CD4-positive, alpha-beta T cell (primary cell): ENCODE measurements around the gene TMEM106B. TPM values are rescaled to one million over a fixed set of nuclear protein-coding genes. Genes with fewer than 3 reads are reported as not detected.

Experiments
- ATAC-seq: fragments of 200-7000 bp; cut with Tn5 transposase; one replicate; pipeline ENCODE4 v1.10.0; 2022; ENCODE audit warnings: mild to moderate bottlenecking; ENCODE audit not compliant: poor library complexity
- CTCF ChIA-PET: fragments of 350-600 bp; sonication (Branson Sonifier 250); formaldehyde crosslinking; loops from one replicate; lab custom pipeline; 2021; ENCODE audit warnings: antibody characterized with exemption, inconsistent platforms; lab: Charles Lee
- POLR2A ChIA-PET: fragments of 350-600 bp; sonication (Branson Sonifier 250); formaldehyde crosslinking; loops from one replicate; lab custom pipeline; 2021; ENCODE audit warnings: antibody characterized with exemption, inconsistent platforms; lab: Charles Lee
- DNase-seq, 14 experiments: peaks; one replicate each; pipeline ENCODE4 v3.0.0-alpha.2; 2013 to 2020; ENCODE audit warnings: mixed read lengths in 2 of 14
- H3K27ac ChIP-seq, 2 donors: one replicate each; pipeline versions ENCODE4 v1.5.1 to v1.7.0; 2013; ENCODE audit warnings: low read length in 2 of 2, low read depth in 1 of 2, mild to moderate bottlenecking in 1 of 2
- H3K27me3 ChIP-seq, 2 experiments: 1 replicate in 1 of 2; 2 replicates in 1 of 2; pipeline versions ENCODE4 v1.6.1 to v1.7.0; 2013; ENCODE audit warnings: low read length in 2 of 2, control low read depth in 1 of 2, mild to moderate bottlenecking in 1 of 2, moderate library complexity in 1 of 2; ENCODE audit not compliant: insufficient read depth in 2 of 2, control insufficient read depth in 1 of 2
- H3K36me3 ChIP-seq: one replicate; pipeline ENCODE4 v1.6.1; 2013; ENCODE audit warnings: low read length, control low read depth; ENCODE audit not compliant: insufficient read depth
- H3K4me1 ChIP-seq: one replicate; pipeline ENCODE4 v1.6.1; 2013; ENCODE audit warnings: low read length, control low read depth; ENCODE audit not compliant: insufficient read depth
- H3K4me3 ChIP-seq: one replicate; pipeline ENCODE4 v1.5.1; 2013; ENCODE audit warnings: mild to moderate bottlenecking, low read length, moderate library complexity
- H3K9me3 ChIP-seq, 2 experiments: 1 replicate in 1 of 2; 2 replicates in 1 of 2; pipeline versions ENCODE4 v1.6.1 to v1.7.0; 2013; ENCODE audit warnings: low read length in 2 of 2, mild to moderate bottlenecking in 2 of 2, control low read depth in 1 of 2, moderate library complexity in 1 of 2; ENCODE audit not compliant: control insufficient read depth in 1 of 2, insufficient read depth in 1 of 2
- H3K27ac Mint-ChIP-seq: one replicate; pipeline ENCODE4 v1.8.0; 2020; ENCODE audit warnings: mixed read lengths
- H3K27me3 Mint-ChIP-seq: one replicate; pipeline ENCODE4 v1.8.0; 2021; ENCODE audit warnings: mixed read lengths
- H3K36me3 Mint-ChIP-seq: one replicate; pipeline ENCODE4 v1.8.0; 2021; ENCODE audit warnings: low read depth, mixed read lengths
- H3K4me1 Mint-ChIP-seq: one replicate; pipeline ENCODE4 v1.8.0; 2021; ENCODE audit warnings: low read depth, mixed read lengths
- H3K4me3 Mint-ChIP-seq: one replicate; pipeline ENCODE4 v1.8.0; 2020; ENCODE audit warnings: mild to moderate bottlenecking, mixed read lengths
- H3K9me3 Mint-ChIP-seq: one replicate; pipeline ENCODE4 v1.8.0; 2020; ENCODE audit warnings: mixed read lengths
- CTCF ChIP-seq: fragments of 200-600 bp; IDR thresholded peaks from one replicate; pipeline ENCODE4 v1.8.0; 2022; ENCODE audit warnings: antibody characterized with exemption, mild to moderate bottlenecking
- intact Hi-C, 2 experiments: fragments of 100-400 bp; cut with DNase I in 1 of 2; cut with micrococcal nuclease in 1 of 2; formaldehyde crosslinking; loops; one replicate each; pipeline versions ENCODE4 v1.15.1 to v1.9.0; 2023 to 2025; cut with DNase I, micrococcal nuclease
- total RNA-seq, 174 experiments: library from RNA in 2 of 174; stranded (reverse) in 2 of 174; gene quantifications; one replicate each; pipeline ENCODE4 v1.2.3 and lab custom pipeline; 2021 to 2026

Gene TMEM106B
- total RNA-seq, 2 experiments from 2014 or later: 16.9 to 17.5 TPM

GRCh38 chr7:12194426-12194825 lies 16.7 kb upstream of the TMEM106B start:
- Mint-ChIP-seq H3K4me3 (no peak overlapping the region), H3K36me3 (no peaks in the 10 kb centered on the region), H3K9me3 (peaks cover 6% of the 10 kb centered on the region), H3K27ac (no peak overlapping the region), H3K4me1 (no peaks in the 10 kb centered on the region), H3K27me3 (no peaks in the 10 kb centered on the region)
- TF ChIP-seq CTCF: no peak
- no peaks in the 10 kb centered on the region for H3K27me3 ChIP-seq
- no peak overlapping the region for H3K4me3 ChIP-seq
- no peak overlapping the region for H3K27ac ChIP-seq
- POLR2A ChIA-PET: no interaction called here
- ATAC-seq: no peak
- H3K4me1 ChIP-seq: no peaks in the 10 kb centered on the region
- intact Hi-C loops: no loop called here
- peaks cover 0 to 4% of the 10 kb centered on the region in 2 experiments for H3K9me3 ChIP-seq
- no peaks in the 10 kb centered on the region for H3K36me3 ChIP-seq
- CTCF ChIA-PET: no interaction called here
- no peak for DNase-seq

- ChIA-PET POLR2A (no interaction called here), CTCF (no interaction called here)
- no peak for ATAC-seq
- Mint-ChIP-seq H3K4me3 (no peak overlapping the region), H3K36me3 (no peaks in the 10 kb centered on the region), H3K9me3 (no peaks in the 10 kb centered on the region), H3K27me3 (no peaks in the 10 kb centered on the region), H3K27ac (no peak overlapping the region), H3K4me1 (no peaks in the 10 kb centered on the region)
- no peak for DNase-seq
- Histone ChIP-seq H3K27ac (no peak overlapping the region), H3K9me3 (no peaks in the 10 kb centered on the region), H3K27me3 (no peaks in the 10 kb centered on the region), H3K36me3 (no peaks in the 10 kb centered on the region), H3K4me3 (no peak overlapping the region), H3K4me1 (no peaks in the 10 kb centered on the region)
- intact Hi-C loops: no loop called here
- TF ChIP-seq CTCF: no peak
Observed at GRCh38 chr7:12196386-12196785, 14.7 kb upstream of the TMEM106B start.

DNA sequence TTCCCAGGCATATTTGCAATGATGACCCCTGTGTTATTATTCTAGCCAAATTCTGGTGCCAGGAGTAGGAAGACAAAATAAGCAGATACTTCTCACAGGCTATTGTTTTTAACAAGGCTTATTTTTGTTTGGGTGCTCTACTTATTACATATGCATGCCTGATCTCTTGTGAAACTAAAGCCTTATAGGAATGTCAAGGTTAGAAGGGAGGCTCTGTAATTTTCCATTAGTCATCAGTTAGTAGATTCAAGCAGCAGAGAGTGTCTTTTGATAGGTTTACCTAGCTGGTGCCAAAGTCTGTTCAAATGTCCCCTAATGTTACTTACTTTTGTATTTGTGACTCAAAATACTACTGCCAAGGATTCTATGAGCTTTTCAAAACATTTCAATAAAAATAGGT lies 11.7 kb upstream of the TMEM106B start:
- Mint-ChIP-seq H3K36me3 (no peaks in the 10 kb centered on the region), H3K9me3 (no peaks in the 10 kb centered on the region), H3K4me3 (no peak overlapping the region), H3K27ac (no peak overlapping the region), H3K4me1 (no peaks in the 10 kb centered on the region), H3K27me3 (no peaks in the 10 kb centered on the region)
- Histone ChIP-seq H3K4me1 (no peaks in the 10 kb centered on the region), H3K27ac (no peak overlapping the region), H3K4me3 (no peak overlapping the region), H3K36me3 (no peaks in the 10 kb centered on the region), H3K9me3 (no peaks in the 10 kb centered on the region), H3K27me3 (no peaks in the 10 kb centered on the region)
- TF ChIP-seq CTCF: no peak
- DNase-seq: no peak
- no peak for ATAC-seq
- ChIA-PET CTCF (interaction anchor here (1.5 kb wide), 1 partner anchor 30 kb away, joined by 3 read pairs; no protein-coding TSS in a partner anchor), POLR2A (interaction anchor here (2.0 kb wide), 1 partner anchor 12 kb away, joined by 10 read pairs; the partner anchor contains the start of gene TMEM106B)
- intact Hi-C loops: no loop called here
